OCI-LY7 (cell line): ENCODE measurements around the gene TUFM.

ENCODE experiments used
- CTCF ChIP-seq: fragments of 200-600 bp; sonication (generic); conservative IDR thresholded peaks from 2 replicates; pipeline ENCODE4 v1.5.1; 2014; ENCODE audit warnings: mild to moderate bottlenecking, antibody characterized with exemption, low read length, moderate library complexity, mixed read lengths
- EZH2phosphoT487 ChIP-seq: fragments of 200-600 bp; sonication (generic); IDR thresholded peaks from 2 replicates; pipeline ENCODE4 v1.6.1; 2018; ENCODE audit warnings: low read depth, borderline replicate concordance, mild to moderate bottlenecking, mixed run types, antibody characterized with exemption, low read length, moderate library complexity, mixed read lengths

DNA sequence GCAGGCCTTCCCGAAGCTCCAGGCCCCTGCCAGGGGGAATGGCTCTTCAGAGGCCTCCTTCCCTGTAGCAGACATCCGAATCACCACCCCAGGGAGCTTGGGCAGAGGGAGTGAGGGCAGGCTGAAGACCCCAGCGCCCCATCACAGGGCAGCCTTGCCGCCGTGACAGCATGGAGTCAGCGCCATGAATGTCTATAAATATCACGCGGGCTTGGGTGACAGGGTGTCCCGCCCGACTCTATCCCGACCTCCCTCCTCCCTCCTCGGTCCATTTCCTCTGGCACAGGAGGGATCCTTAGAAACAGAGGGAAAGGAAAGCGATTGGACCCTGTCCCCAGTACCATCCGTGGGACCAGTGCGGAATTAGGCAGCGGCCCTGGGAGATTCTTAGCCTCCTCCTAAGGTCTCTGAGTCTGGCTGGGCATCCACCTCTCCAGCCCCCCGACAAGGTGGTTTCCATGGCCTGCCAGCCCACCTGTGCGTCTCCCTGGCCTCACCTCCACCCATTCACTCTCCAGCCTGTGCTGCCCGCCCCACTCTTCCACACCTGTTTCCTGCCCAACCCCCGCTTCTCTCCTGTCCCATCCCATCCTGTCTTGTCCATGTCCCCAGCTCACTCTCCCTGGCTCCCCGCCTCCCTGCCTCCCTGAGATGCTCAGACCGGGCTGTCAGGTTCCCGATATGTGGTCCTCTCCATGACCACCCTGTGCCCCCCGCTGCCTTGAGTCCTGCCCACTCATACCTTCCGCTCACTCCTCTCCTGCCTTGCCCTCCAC, 37.3 kb upstream of the TUFM start:
- TF ChIP-seq CTCF, result no peak
- no peak for TF ChIP-seq EZH2phosphoT487
